NCI-H460 (cell line): ENCODE measurements around the gene PFKFB3. TPM values are rescaled to one million over a fixed set of nuclear protein-coding genes. Genes with fewer than 3 reads are reported as not detected.

Experiments
- DNase-seq: peaks from one replicate; pipeline ENCODE4 v3.0.0-alpha.2; 2016; ENCODE audit warnings: low read depth; ENCODE audit errors: extremely low read depth
- small RNA-seq, 2 experiments: library from RNA; depleted of rRNA; stranded (forward); fragments of <200 nt; gene quantifications; one replicate each; pipeline ENCODE3, GENCODE V24; 2014
- total RNA-seq: library from RNA; depleted of rRNA; stranded (reverse); fragments of >200 nt; shearing (Covaris generic); gene quantifications from 2 replicates; pipeline ENCODE4 v1.2.3, GENCODE V29; 2014; rRNA removed

PFKFB3 gene
- total RNA-seq, 1 experiment from 2014 or later = 15.1 TPM

DNA sequence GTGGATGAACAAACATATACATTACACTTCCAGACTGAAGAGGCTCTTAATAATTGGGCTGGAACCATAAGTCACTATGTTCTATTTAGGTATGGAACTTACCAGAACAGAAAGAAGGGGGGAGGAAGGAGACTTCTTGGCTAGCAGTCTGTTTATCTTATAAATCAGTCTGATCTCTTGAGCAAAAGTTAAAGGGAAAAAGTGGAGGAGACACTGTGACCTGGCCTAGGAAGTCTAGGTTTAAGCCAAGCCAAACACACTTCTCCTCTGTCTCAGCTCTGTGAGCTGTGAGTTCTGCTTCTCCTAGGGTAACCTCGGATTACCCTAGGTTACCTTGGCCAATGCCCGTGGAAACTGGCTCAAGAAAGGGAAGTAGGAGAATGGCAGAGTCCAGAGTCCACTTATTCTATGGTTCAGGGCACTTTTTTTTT lies 95.2 kb downstream of the PFKFB3 start:
- DNase-seq = no peak

DNA sequence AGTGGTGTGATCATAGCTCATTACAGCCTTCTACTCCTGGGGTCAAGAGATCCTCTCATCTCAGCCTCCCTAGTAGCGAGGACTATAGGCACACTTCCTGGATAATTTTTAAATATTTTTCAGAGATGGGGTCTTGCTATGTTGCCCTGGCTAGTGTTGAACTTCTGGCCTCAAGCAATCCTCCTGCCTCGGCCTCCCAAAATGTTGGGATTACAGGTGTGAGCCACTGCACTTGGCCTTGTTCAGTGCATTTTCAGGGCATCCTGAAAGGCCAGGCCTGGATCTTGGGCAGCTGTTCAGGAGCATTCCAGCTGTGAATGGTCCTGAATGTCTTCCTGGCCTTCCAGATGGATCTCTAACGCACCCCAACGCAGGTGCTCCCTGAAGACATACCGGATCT lies 95.7 kb downstream of the PFKFB3 start:
- DNase-seq = no peak

DNA sequence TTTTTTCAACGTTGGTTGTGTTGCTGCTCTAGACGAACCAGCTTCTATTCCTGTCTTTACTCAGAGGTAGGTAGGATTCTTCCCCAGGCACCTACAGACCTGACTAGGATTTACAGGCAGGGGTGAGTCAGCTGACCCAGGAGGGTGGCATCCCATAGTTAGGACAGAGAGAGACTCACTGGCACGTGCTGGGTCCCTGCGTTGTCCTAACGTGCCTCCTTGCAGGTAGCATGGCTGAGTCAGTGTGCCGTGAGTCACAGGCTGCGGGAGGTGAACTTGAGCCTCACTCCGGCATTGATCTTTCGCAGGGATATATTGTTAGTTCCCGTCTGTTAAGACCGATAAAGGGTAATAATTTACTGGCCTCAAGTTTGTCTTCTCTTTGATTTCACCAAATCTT lies 96.5 kb downstream of the PFKFB3 start:
- DNase-seq = no peak

DNA sequence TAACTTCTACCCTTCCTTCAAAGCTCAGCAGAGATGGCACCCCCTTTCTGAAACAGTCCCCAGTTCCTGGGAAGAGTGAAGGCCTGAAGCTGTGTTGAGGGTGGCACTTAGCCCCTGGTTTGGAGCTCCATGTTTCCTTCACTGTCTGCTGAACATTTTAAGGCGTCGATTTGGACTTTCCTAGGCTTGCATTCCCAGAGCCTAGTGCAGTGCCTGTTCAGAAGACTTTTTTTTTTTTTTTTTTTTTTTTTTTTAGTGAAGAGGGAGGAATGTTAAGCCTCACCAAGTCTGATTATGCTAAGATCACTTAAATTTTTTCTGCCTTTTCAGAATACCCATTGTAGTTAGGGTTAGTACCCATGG lies 97.0 kb downstream of the PFKFB3 start:
- DNase-seq = no peak

DNA sequence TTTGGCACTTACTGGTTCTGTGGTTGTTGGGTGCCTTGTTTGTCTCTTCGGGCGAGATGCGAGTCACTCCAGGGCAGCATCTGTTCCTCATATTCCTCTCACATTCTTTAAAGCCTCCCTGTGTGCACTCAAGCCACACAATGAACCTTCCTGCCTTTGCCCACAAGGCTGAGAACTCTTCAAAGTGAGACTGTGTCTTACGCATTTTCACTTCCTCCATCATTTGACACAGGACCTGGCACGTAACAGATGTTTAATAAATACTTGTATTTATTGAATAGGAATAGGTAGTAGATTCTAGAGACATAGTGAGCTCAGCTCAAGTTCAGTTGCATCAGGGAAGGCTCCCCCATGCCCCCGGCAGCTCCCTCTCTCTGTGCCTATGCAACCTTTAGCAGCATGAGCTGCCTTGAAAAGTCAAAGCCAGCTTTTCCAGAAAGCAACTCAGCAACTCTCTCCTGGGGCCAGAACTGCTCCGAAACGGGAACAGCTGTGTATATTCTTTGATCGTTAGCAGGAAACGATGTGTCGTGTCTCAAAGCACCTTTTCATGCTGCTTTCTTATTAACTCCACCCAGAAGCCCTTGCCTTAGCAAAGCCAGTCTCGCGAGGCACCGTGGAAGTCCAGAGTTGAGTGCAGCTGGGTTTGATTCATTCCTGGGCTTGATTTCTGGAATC lies 97.5 kb downstream of the PFKFB3 start:
- no peak for DNase-seq

DNA sequence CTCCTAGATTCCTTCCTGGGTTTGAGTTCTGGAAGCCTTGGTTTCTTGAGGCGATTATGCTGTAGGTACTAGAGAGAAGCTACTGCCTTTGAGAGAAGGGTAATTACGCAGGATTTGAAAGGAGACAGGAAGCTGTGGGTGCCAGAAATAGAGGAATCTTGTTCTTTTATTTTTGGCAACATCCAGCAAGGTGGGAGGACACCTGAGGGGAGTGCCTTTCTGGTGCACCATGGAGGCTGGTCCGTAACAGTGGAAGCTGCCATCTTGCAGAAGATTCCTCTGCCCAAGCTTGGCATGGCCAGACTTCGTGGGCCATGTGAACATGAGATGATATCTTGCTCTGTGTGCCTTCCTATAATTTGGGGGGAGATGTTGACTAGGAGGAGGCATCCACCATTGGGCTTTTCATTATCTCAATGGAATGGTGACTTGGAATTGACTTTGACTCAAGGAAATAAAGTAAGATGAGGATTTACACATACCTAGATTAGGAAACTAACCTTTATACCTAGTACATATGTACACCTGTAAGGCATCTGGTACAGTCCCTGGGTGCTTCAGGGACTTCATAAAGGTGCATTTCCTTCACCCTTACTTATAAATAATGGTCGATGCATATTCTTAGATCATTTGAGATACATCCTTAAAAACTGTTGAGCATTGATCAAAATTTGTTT lies 98.2 kb downstream of the PFKFB3 start:
- DNase-seq = no peak

DNA sequence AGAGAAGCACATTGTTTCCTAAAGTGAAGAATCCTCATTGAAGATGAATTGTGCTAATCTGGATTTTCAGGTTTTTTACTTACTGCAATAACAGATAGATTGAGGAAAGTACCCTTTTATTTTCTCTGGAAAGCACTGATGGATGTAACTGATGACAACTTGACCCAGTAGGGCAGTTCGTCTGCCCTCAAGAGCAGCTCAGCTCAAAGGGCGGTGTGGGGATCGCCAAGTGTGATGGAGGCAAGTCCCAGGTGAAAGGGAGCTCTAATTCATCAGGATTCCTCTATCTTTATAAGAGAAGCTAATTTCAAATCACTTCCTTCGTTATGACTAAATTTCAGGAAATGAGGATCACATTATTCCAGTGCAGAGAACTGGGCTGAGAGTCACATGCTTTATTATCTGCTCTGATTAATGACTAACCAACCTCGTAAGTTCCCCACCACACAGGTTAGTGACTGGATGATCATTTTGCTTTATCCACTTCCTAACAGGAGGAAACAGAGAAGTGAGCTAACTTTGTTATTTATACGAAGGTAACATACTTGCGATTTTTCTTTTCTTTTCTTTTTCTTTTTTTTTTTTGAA lies 98.8 kb downstream of the PFKFB3 start:
- no peak for DNase-seq

Small RNA genes within 50 kb of the gene (small RNA-seq; reads per million reads assigned to genes)
- gene RF00019 = 0 reads per million in 2 experiments

Other genes with a start within 250 kb of the PFKFB3 start
- 10.6 and 13.3 TPM in 2 replicates for gene IL15RA, start 225.4 kb upstream of the PFKFB3 start, total RNA-seq
- gene IL2RA, start 140.6 kb upstream of the PFKFB3 start, total RNA-seq = not detected in 2 replicates
- gene RBM17, start 113.9 kb upstream of the PFKFB3 start, total RNA-seq = 33.8 and 40.2 TPM in 2 replicates